ENCODE data around the gene DNAJC5G. TPM values are rescaled to one million over a fixed set of nuclear protein-coding genes. Genes with fewer than 3 reads are reported as not detected.

DNAJC5G gene
- total RNA-seq, 6 experiments from 2014 or later = not detected

DNA sequence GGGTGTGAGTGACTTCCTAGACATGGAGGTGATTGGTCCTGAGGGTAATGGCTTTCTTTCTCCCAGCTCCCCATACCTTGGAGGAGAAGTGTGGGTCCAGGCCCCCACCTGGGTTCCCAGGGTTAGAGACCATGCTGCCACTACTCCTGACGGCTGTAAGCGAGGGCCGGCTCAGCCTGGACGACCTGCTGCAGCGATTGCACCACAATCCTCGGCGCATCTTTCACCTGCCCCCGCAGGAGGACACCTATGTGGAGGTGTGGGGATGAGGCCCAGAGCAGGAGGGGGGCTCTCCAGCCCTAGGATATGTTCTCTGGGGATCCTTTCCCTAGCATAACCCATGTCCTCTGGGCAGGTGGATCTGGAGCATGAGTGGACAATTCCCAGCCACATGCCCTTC, 36.3 kb upstream of the DNAJC5G start:
- no CpG with 5 or more reads among the region's 8 CpGs for WGBS (ENCODE audit: insufficient coverage, low coverage, low lambda C conversion rate, missing lambda C conversion rate)
- TF ChIP-seq, protein P1, sequence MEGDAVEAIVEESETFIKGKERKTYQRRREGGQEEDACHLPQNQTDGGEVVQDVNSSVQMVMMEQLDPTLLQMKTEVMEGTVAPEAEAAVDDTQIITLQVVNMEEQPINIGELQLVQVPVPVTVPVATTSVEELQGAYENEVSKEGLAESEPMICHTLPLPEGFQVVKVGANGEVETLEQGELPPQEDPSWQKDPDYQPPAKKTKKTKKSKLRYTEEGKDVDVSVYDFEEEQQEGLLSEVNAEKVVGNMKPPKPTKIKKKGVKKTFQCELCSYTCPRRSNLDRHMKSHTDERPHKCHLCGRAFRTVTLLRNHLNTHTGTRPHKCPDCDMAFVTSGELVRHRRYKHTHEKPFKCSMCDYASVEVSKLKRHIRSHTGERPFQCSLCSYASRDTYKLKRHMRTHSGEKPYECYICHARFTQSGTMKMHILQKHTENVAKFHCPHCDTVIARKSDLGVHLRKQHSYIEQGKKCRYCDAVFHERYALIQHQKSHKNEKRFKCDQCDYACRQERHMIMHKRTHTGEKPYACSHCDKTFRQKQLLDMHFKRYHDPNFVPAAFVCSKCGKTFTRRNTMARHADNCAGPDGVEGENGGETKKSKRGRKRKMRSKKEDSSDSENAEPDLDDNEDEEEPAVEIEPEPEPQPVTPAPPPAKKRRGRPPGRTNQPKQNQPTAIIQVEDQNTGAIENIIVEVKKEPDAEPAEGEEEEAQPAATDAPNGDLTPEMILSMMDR (IDR thresholded peaks at IDR 0.05) = no peak
- no peak for TF ChIP-seq POLR2A (IDR thresholded peaks at IDR 0.05)
- Histone ChIP-seq H3K4me3 (no peak overlapping the region), H3K4me1 (no peaks in the 10 kb centered on the region), H3K27me3 (no peaks in the 10 kb centered on the region), H3K36me3 (peaks cover 0 to 100% (median 45%) of the 10 kb centered on the region in 4 donors), H3K9me3 (no peaks in the 10 kb centered on the region), H3K27ac (no peak overlapping the region)
- DNase-seq (no peak), ATAC-seq (no peak)
- intact Hi-C loops (cut with DNase I) = no loop called here

DNA sequence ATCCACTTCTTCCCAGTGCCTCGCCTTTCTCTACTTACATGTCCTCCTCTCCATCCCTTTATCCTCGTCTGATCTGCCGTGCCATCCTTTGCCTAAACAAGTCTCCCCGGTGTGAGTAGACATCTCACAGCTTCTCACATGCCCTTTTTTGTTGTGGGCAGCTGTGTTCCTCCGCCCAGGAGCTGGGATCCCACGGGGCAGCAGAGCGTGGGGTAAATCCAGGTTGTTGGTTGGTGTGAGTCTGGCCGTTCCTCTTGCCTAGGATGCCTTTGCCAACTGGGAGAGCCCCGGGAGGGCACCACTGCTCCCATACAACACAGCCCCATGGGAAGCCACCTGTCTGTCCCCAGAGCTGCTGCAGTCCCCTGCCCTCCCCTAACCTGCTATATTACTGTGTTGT, 34.8 kb upstream of the DNAJC5G start:
- H3K27me3 ChIP-seq = no peaks in the 10 kb centered on the region
- intact Hi-C loops (cut with DNase I) = no loop called here
- no peak for DNase-seq
- TF ChIP-seq, protein P1 (IDR thresholded peaks at IDR 0.05) = no peak
- no peak for TF ChIP-seq POLR2A (IDR thresholded peaks at IDR 0.05)
- no peak overlapping the region for H3K27ac ChIP-seq
- no peak overlapping the region for H3K4me3 ChIP-seq
- ATAC-seq = no peak
- no peaks in the 10 kb centered on the region for H3K4me1 ChIP-seq
- H3K36me3 ChIP-seq = peaks cover 0 to 87% (median 38%) of the 10 kb centered on the region in 4 donors
- no peaks in the 10 kb centered on the region for H3K9me3 ChIP-seq
- WGBS (ENCODE audit: insufficient coverage, low coverage, low lambda C conversion rate, missing lambda C conversion rate) = 88% methylated on average over 4 of the region's 9 CpGs

DNA sequence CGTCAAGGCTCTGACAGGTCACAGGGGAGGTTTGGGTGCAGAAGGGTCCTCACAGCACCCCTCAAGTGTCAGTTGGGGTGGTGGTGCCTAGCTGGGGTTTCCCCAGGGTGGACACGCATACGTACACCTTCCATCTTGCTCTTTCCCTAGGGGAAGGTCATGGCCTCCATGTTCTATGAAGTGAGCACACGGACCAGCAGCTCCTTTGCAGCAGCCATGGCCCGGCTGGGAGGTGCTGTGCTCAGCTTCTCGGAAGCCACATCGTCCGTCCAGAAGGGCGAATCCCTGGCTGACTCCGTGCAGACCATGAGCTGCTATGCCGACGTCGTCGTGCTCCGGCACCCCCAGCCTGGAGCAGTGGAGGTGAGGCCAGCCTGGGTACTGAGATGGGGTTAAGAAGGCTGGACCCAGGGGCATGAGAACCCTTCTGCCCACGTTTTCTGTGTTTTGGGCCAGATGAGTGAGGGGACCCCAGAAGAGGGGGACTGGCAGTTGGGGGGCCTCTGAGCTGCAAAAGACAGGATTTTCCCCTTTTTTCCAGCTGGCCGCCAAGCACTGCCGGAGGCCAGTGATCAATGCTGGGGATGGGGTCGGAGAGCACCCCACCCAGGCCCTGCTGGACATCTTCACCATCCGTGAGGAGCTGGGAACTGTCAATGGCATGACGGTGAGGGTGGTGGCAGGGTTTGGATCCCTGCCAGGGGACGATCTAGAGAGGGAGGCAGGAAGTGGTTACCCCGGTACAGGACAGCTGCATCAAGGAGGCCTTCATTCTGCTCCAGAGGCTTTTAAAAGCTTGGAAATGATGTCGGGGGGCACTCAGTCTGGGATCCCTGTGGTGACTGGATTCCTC, 33.2 kb upstream of the DNAJC5G start:
- Histone ChIP-seq H3K27me3 (no peaks in the 10 kb centered on the region), H3K4me1 (no peaks in the 10 kb centered on the region), H3K9me3 (no peaks in the 10 kb centered on the region), H3K4me3 (no peak overlapping the region), H3K27ac (no peak overlapping the region), H3K36me3 (peaks cover 0 to 71% (median 33%) of the 10 kb centered on the region in 4 donors)
- DNase-seq (no peak), ATAC-seq (no peak)
- TF ChIP-seq POLR2A (IDR thresholded peaks at IDR 0.05) = no peak
- TF ChIP-seq, protein P1 (IDR thresholded peaks at IDR 0.05) = no peak
- intact Hi-C loops (cut with DNase I) = no loop called here
- 68% methylated on average over 8 of the region's 24 CpGs for WGBS (ENCODE audit: insufficient coverage, low coverage, low lambda C conversion rate, missing lambda C conversion rate)

DNA sequence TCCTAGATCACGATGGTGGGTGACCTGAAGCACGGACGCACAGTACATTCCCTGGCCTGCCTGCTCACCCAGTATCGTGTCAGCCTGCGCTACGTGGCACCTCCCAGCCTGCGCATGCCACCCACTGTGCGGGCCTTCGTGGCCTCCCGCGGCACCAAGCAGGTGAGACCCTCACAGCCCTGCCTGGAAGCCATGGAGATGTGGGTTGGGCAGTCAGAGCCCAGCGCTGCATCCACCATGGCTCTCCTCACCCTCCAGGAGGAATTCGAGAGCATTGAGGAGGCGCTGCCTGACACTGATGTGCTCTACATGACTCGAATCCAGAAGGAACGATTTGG, 32.6 kb upstream of the DNAJC5G start:
- ATAC-seq = no peak

More for the DNA sequence above, 32.6 kb upstream of the DNAJC5G start:
- intact Hi-C loops (cut with DNase I) = no loop called here
- H3K27me3 ChIP-seq = no peaks in the 10 kb centered on the region
- WGBS (ENCODE audit: insufficient coverage, low coverage, low lambda C conversion rate, missing lambda C conversion rate) = no CpG with 5 or more reads among the region's 16 CpGs
- TF ChIP-seq, protein P1 (IDR thresholded peaks at IDR 0.05) = no peak
- no peak for TF ChIP-seq POLR2A (IDR thresholded peaks at IDR 0.05)
- no peaks in the 10 kb centered on the region for H3K4me1 ChIP-seq
- no peaks in the 10 kb centered on the region for H3K9me3 ChIP-seq
- H3K4me3 ChIP-seq = no peak overlapping the region
- H3K36me3 ChIP-seq = peaks cover 0 to 65% (median 30%) of the 10 kb centered on the region in 4 donors
- no peak for DNase-seq
- no peak overlapping the region for H3K27ac ChIP-seq

Measured in right lobe of liver (tissue), 6 donors.